GM12878 (cell line): ENCODE data around the gene THAP11. TPM values are rescaled to one million over a fixed set of nuclear protein-coding genes. Genes with fewer than 3 reads are reported as not detected.

Experiments
- CBX5 ChIP-seq: sonication (generic); IDR thresholded peaks from 2 replicates; pipeline ENCODE4 v1.6.1; 2016; ENCODE audit warnings: low read depth, moderate library complexity, mild to moderate bottlenecking, inconsistent platforms
- CREM ChIP-seq: IDR thresholded peaks from 2 replicates; pipeline ENCODE4 v1.6.1; 2014; ENCODE audit warnings: antibody characterized with exemption, low read depth
- E2F4 ChIP-seq: IDR thresholded peaks from 2 replicates; pipeline ENCODE4 v1.6.1; 2012; ENCODE audit warnings: low read depth, low read length, improper control_type of control experiment
- ELK1 ChIP-seq: IDR thresholded peaks from 2 replicates; pipeline ENCODE4 v1.6.1; 2012; ENCODE audit warnings: low read depth, low read length, improper control_type of control experiment
- ESRRA ChIP-seq: IDR thresholded peaks from 2 replicates; pipeline ENCODE4 v1.6.1; 2012; ENCODE audit warnings: mild to moderate bottlenecking, low read length, improper control_type of control experiment
- EZH2 ChIP-seq: IDR thresholded peaks from 2 replicates; pipeline ENCODE4 v1.6.1; 2012; ENCODE audit warnings: low read depth, mild to moderate bottlenecking, control low read depth, inconsistent platforms, low read length, borderline replicate concordance; ENCODE audit not compliant: control insufficient read depth
- FOXK2 ChIP-seq: fragments of 450-650 bp; IDR thresholded peaks from 2 replicates; pipeline ENCODE4 v1.6.1; 2017; ENCODE audit warnings: mild to moderate bottlenecking, moderate library complexity
- GABPA ChIP-seq: IDR thresholded peaks from 2 replicates; pipeline ENCODE4 v1.6.1; 2014; ENCODE audit warnings: antibody characterized with exemption, low read depth, mild to moderate bottlenecking, inconsistent platforms
- IKZF1 ChIP-seq: fragments of 450-650 bp; conservative IDR thresholded peaks from 2 replicates; pipeline ENCODE4 v1.6.1; 2017; ENCODE audit warnings: antibody characterized with exemption, mild to moderate bottlenecking
- IRF3 ChIP-seq: fragments of 450-650 bp; IDR thresholded peaks from 2 replicates; pipeline ENCODE4 v1.6.1; 2014; ENCODE audit warnings: mild to moderate bottlenecking
- KDM1A ChIP-seq: fragments of 200-600 bp; sonication (generic); IDR thresholded peaks from 2 replicates; pipeline ENCODE4 v1.6.1; 2016; ENCODE audit warnings: borderline replicate concordance
- LARP7 ChIP-seq: fragments of 450-650 bp; IDR thresholded peaks from 2 replicates; pipeline ENCODE4 v1.6.1; 2017; ENCODE audit warnings: mild to moderate bottlenecking
- MTA3 ChIP-seq: IDR thresholded peaks from 2 replicates; pipeline ENCODE4 v1.6.1; 2012; ENCODE audit warnings: low read length, inconsistent platforms, borderline replicate concordance
- NRF1 ChIP-seq: conservative IDR thresholded peaks from 2 replicates; pipeline ENCODE4 v1.6.1; 2011; ENCODE audit warnings: mild to moderate bottlenecking, low read depth, low read length, improper control_type of control experiment
- PAX5 ChIP-seq: IDR thresholded peaks from 2 replicates; pipeline ENCODE4 v1.6.1; 2011; ENCODE audit warnings: low read depth, low read length, borderline replicate concordance
- SMARCA5 ChIP-seq: fragments of 450-650 bp; IDR thresholded peaks from 2 replicates; pipeline ENCODE4 v1.6.1; 2017; ENCODE audit warnings: mild to moderate bottlenecking
- STAT1 ChIP-seq: fragments of 450-650 bp; conservative IDR thresholded peaks from 2 replicates; pipeline ENCODE4 v1.6.1; 2014; ENCODE audit warnings: antibody characterized with exemption, mild to moderate bottlenecking
- TCF12 ChIP-seq: IDR thresholded peaks from 2 replicates; pipeline ENCODE4 v1.6.1; 2011; ENCODE audit warnings: low read depth, mild to moderate bottlenecking, low read length
- USF2 ChIP-seq: IDR thresholded peaks from 2 replicates; pipeline ENCODE4 v1.6.1; 2011; ENCODE audit warnings: low read depth, low read length, improper control_type of control experiment, borderline replicate concordance
- YBX1 ChIP-seq: fragments of 450-650 bp; IDR thresholded peaks from 2 replicates; pipeline ENCODE4 v1.6.1; 2016; ENCODE audit warnings: antibody characterized with exemption
- YY1 ChIP-seq: IDR thresholded peaks from 2 replicates; pipeline ENCODE4 v1.6.1; 2011; ENCODE audit warnings: low read depth, mild to moderate bottlenecking, low read length
- polyA plus RNA-seq, 11 experiments: library from polyadenylated mRNA; depleted of rRNA in 4 of 11; unstranded in 6 of 11; stranded (reverse) in 5 of 11; fragments of >200 nt; fragmentation: Nextera tagmentation in 4 of 11; fragmentation: Illumina TruSeq in 1 of 11; extraction: Ambion mirVana in 4 of 11; extraction: Trizol in 1 of 11; gene quantifications; 1 replicate in 1 of 11; 2 replicates in 10 of 11; pipeline versions ENCODE4 v1.2.1 to v1.2.3, GENCODE V29; 2011 to 2016; ENCODE audit warnings: inconsistent platforms in 2 of 11, missing spikeins in 2 of 11, low read depth in 1 of 11
- total RNA-seq, 4 experiments: library from RNA; depleted of rRNA in 3 of 4; stranded (reverse); fragments of >200 nt in 3 of 4; fragmentation: Illumina TruSeq in 1 of 4; extraction: Trizol in 1 of 4; gene quantifications; 2 replicates each; pipeline versions ENCODE4 v1.2.1 to v1.2.3, GENCODE V29; 2013 to 2021
- TF ChIP-seq, protein P1 (sequence below): fragments of 450-650 bp; conservative IDR thresholded peaks from 2 replicates; pipeline ENCODE4 v1.6.1; 2017; ENCODE audit warnings: mild to moderate bottlenecking, moderate library complexity
- TF ChIP-seq, protein P2 (sequence below): fragments of 150-350 bp; IDR thresholded peaks from 2 replicates; pipeline ENCODE4 v1.6.1; 2014; ENCODE audit warnings: mild to moderate bottlenecking, low read depth, low read length

The THAP11 gene
- total and polyA plus RNA-seq, 10 of the 15 experiments (the other 5 are each of a cell fraction or from before 2014, with no cell fraction given), result 2.5 to 36.7 (median 21.4) TPM

- TF ChIP-seq E2F4 (no peak), ELK1 (peak; percentile 97), LARP7 (peak; percentile 92), STAT1 (0 out of 2 replicates have a peak, but pooled peaks have one; percentile 48), CBX5 (peak; percentile 92; the same call in 1 of the 2 replicates), MTA3 (no peak; the same call in 1 of the 2 replicates), CREM (peak; percentile 68; the same call in 1 of the 2 replicates), SMARCA5 (peak; percentile 85; the same call in 1 of the 2 replicates), GABPA (peak; percentile 97), USF2 (no peak), NRF1 (no peak), FOXK2 (peak; percentile 39; the same call in 1 of the 2 replicates), YY1 (peak; percentile 88), PAX5 (no peak), IKZF1 (peak; percentile 86), EZH2 (no peak), KDM1A (no peak), IRF3 (peak; percentile 58; the same call in 1 of the 2 replicates), TCF12 (peak; percentile 59; the same call in 1 of the 2 replicates), ESRRA (no peak), YBX1 (no peak)
- TF ChIP-seq, protein P1, sequence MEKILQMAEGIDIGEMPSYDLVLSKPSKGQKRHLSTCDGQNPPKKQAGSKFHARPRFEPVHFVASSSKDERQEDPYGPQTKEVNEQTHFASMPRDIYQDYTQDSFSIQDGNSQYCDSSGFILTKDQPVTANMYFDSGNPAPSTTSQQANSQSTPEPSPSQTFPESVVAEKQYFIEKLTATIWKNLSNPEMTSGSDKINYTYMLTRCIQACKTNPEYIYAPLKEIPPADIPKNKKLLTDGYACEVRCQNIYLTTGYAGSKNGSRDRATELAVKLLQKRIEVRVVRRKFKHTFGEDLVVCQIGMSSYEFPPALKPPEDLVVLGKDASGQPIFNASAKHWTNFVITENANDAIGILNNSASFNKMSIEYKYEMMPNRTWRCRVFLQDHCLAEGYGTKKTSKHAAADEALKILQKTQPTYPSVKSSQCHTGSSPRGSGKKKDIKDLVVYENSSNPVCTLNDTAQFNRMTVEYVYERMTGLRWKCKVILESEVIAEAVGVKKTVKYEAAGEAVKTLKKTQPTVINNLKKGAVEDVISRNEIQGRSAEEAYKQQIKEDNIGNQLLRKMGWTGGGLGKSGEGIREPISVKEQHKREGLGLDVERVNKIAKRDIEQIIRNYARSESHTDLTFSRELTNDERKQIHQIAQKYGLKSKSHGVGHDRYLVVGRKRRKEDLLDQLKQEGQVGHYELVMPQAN, result peak; percentile 94
- TF ChIP-seq, protein P2, sequence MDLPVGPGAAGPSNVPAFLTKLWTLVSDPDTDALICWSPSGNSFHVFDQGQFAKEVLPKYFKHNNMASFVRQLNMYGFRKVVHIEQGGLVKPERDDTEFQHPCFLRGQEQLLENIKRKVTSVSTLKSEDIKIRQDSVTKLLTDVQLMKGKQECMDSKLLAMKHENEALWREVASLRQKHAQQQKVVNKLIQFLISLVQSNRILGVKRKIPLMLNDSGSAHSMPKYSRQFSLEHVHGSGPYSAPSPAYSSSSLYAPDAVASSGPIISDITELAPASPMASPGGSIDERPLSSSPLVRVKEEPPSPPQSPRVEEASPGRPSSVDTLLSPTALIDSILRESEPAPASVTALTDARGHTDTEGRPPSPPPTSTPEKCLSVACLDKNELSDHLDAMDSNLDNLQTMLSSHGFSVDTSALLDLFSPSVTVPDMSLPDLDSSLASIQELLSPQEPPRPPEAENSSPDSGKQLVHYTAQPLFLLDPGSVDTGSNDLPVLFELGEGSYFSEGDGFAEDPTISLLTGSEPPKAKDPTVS, result peak; percentile 56; the same call in 1 of the 2 replicates
These were observed 30.7 kb downstream of the THAP11 start, which contains the start of gene EDC4 (continued) for GRCh38 chr16:67872631-67873434.
